ENCODE measurements around the gene AP1G1.

DNA sequence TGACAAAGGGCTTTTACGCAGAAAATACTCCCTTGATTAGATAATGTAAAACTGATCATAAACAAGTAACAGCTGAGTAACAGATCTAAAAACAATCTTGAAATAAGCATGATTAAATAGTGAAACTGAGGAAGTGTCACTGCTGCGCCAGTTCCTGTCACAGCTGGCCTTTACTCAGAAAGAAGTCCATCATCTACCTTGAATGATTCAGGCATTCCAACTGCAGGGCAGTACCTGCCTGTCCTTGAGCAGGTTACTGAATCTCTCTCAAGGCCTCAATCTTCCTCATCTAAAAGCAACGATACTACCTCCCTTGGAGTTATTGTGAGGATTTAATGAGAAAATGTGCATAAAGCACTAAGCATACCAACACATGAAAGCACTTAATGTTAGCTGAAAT lies 96.8 kb downstream of the AP1G1 start:
- TF ChIP-seq, protein P1, sequence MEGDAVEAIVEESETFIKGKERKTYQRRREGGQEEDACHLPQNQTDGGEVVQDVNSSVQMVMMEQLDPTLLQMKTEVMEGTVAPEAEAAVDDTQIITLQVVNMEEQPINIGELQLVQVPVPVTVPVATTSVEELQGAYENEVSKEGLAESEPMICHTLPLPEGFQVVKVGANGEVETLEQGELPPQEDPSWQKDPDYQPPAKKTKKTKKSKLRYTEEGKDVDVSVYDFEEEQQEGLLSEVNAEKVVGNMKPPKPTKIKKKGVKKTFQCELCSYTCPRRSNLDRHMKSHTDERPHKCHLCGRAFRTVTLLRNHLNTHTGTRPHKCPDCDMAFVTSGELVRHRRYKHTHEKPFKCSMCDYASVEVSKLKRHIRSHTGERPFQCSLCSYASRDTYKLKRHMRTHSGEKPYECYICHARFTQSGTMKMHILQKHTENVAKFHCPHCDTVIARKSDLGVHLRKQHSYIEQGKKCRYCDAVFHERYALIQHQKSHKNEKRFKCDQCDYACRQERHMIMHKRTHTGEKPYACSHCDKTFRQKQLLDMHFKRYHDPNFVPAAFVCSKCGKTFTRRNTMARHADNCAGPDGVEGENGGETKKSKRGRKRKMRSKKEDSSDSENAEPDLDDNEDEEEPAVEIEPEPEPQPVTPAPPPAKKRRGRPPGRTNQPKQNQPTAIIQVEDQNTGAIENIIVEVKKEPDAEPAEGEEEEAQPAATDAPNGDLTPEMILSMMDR (IDR thresholded peaks at IDR 0.05; ENCODE audit: insufficient read depth, low read depth, low read length): no peak
- no peak for TF ChIP-seq EZH2 (IDR thresholded peaks at IDR 0.05; ENCODE audit: insufficient read depth, low read length)
